WTC11 (cell line): ENCODE measurements around the gene SSR3. TPM values are rescaled to one million over a fixed set of nuclear protein-coding genes. Genes with fewer than 3 reads are reported as not detected.

ENCODE experiments used
- ATAC-seq: fragments of 200-7000 bp; cut with Tn5 transposase; 2 replicates; pipeline ENCODE4 v1.10.0; 2021; ENCODE audit warnings: mild to moderate bottlenecking, moderate library complexity
- CTCF ChIA-PET: fragments of 300-600 bp; sonication (Branson Sonifier 250); formaldehyde crosslinking; loops from one replicate; lab custom pipeline; 2021; ENCODE audit warnings: antibody characterized with exemption; lab: Charles Lee
- POLR2A ChIA-PET: fragments of 350-600 bp; sonication (Branson Sonifier 250); formaldehyde crosslinking; loops from one replicate; lab custom pipeline; 2021; ENCODE audit warnings: antibody characterized with exemption; lab: Charles Lee
- DNase-seq: peaks from one replicate; pipeline ENCODE4 v3.0.0; 2021; ENCODE audit warnings: low spot score
- H3K27ac Mint-ChIP-seq: 2 replicates; pipeline ENCODE4 v1.8.0; 2021; ENCODE audit warnings: mixed read lengths
- H3K27me3 Mint-ChIP-seq: 2 replicates; pipeline ENCODE4 v1.8.0; 2021; ENCODE audit warnings: low read depth, mild to moderate bottlenecking, moderate library complexity, mixed read lengths
- H3K36me3 Mint-ChIP-seq: 2 replicates; pipeline ENCODE4 v1.8.0; 2021; ENCODE audit warnings: mixed read lengths
- H3K4me1 Mint-ChIP-seq: 2 replicates; pipeline ENCODE4 v1.8.0; 2022; ENCODE audit warnings: mixed read lengths
- H3K4me3 Mint-ChIP-seq: 2 replicates; pipeline ENCODE4 v1.8.0; 2021; ENCODE audit warnings: mild to moderate bottlenecking, moderate library complexity, mixed read lengths
- H3K9me3 Mint-ChIP-seq: 2 replicates; pipeline ENCODE4 v1.8.0; 2021; ENCODE audit warnings: mixed read lengths
- ATF1 ChIP-seq: sonication (generic); formaldehyde crosslinking; IDR thresholded peaks from 2 replicates; pipeline ENCODE4 v1.8.1; 2023; ENCODE audit warnings: mild to moderate bottlenecking, moderate library complexity, missing genetic modification reagents
- ATF2 ChIP-seq: sonication (generic); formaldehyde crosslinking; IDR thresholded peaks from 2 replicates; pipeline ENCODE4 v1.8.1; 2022; ENCODE audit warnings: low read depth, missing genetic modification reagents, borderline replicate concordance
- CREB1 ChIP-seq: sonication (generic); formaldehyde crosslinking; IDR thresholded peaks from 2 replicates; pipeline ENCODE4 v1.8.0; 2023; ENCODE audit warnings: mild to moderate bottlenecking, missing genetic modification reagents
- E2F5 ChIP-seq: sonication (generic); formaldehyde crosslinking; IDR thresholded peaks from 2 replicates; pipeline ENCODE4 v1.8.1; 2022; ENCODE audit warnings: mild to moderate bottlenecking, moderate library complexity, missing genetic modification reagents
- FOXP1 ChIP-seq: sonication (generic); formaldehyde crosslinking; IDR thresholded peaks from 2 replicates; pipeline ENCODE4 v1.8.0; 2022; ENCODE audit warnings: missing genetic modification reagents, mild to moderate bottlenecking, moderate library complexity, borderline replicate concordance
- HMGA2 ChIP-seq: fragments of 250-450 bp; sonication (Bioruptor Pico); IDR thresholded peaks from 2 replicates; pipeline ENCODE4 v1.4.0; 2021; ENCODE audit warnings: mild to moderate bottlenecking, moderate library complexity
- JAZF1 ChIP-seq: fragments of 250-450 bp; sonication (Bioruptor Pico); IDR thresholded peaks from 2 replicates; pipeline ENCODE4 v1.9.0; 2021; ENCODE audit warnings: moderate library complexity, mild to moderate bottlenecking, inconsistent platforms
- JUN ChIP-seq: sonication (generic); formaldehyde crosslinking; IDR thresholded peaks from 2 replicates; pipeline ENCODE4 v1.8.0; 2023; ENCODE audit warnings: mild to moderate bottlenecking, missing genetic modification reagents
- MAX ChIP-seq: sonication (generic); formaldehyde crosslinking; IDR thresholded peaks from 2 replicates; pipeline ENCODE4 v1.8.0; 2022; ENCODE audit warnings: mild to moderate bottlenecking, missing genetic modification reagents
- NFYB ChIP-seq: sonication (generic); formaldehyde crosslinking; conservative IDR thresholded peaks from 2 replicates; pipeline ENCODE4 v1.8.0; 2022; ENCODE audit warnings: low read depth, missing genetic modification reagents
- NR1H2 ChIP-seq: sonication (generic); formaldehyde crosslinking; IDR thresholded peaks from 2 replicates; pipeline ENCODE4 v1.9.0; 2021; ENCODE audit warnings: mild to moderate bottlenecking, moderate library complexity, missing genetic modification reagents
- TEAD4 ChIP-seq: sonication (generic); formaldehyde crosslinking; IDR thresholded peaks from 2 replicates; pipeline ENCODE4 v1.8.0; 2022; ENCODE audit warnings: mild to moderate bottlenecking, missing genetic modification reagents
- ZNF423 ChIP-seq: fragments of 250-450 bp; sonication (Bioruptor Pico); IDR thresholded peaks from 2 replicates; pipeline ENCODE4 v2.1.2; 2022; ENCODE audit warnings: mild to moderate bottlenecking, moderate library complexity
- total RNA-seq: library from RNA; stranded (reverse); gene quantifications from 3 replicates; pipeline ENCODE4 v1.2.3, GENCODE V29; 2021
- TF ChIP-seq, protein P1 (sequence below): sonication (generic); formaldehyde crosslinking; IDR thresholded peaks from 2 replicates; pipeline ENCODE4 v1.8.1; 2023; ENCODE audit warnings: mild to moderate bottlenecking, moderate library complexity, missing genetic modification reagents
- TF ChIP-seq, protein P2 (sequence below): sonication (generic); formaldehyde crosslinking; IDR thresholded peaks from 2 replicates; pipeline ENCODE4 v1.8.1; 2022; ENCODE audit warnings: missing genetic modification reagents, borderline replicate concordance
- TF ChIP-seq, protein P3 (sequence below): sonication (generic); formaldehyde crosslinking; IDR thresholded peaks from 2 replicates; pipeline ENCODE4 v1.8.1; 2023; ENCODE audit warnings: mild to moderate bottlenecking, missing genetic modification reagents
- TF ChIP-seq, protein P4 (sequence below): fragments of 250-450 bp; sonication (Bioruptor Pico); IDR thresholded peaks from 2 replicates; pipeline ENCODE4 v1.9.0; 2021; ENCODE audit warnings: moderate library complexity, mild to moderate bottlenecking, inconsistent platforms, borderline replicate concordance
- TF ChIP-seq, protein P5 (sequence below): sonication (generic); formaldehyde crosslinking; IDR thresholded peaks from 2 replicates; pipeline ENCODE4 v1.8.0; 2022; ENCODE audit warnings: mild to moderate bottlenecking, missing genetic modification reagents

The SSR3 gene
- total RNA-seq, 1 experiment from 2014 or later, result 162 TPM

DNA sequence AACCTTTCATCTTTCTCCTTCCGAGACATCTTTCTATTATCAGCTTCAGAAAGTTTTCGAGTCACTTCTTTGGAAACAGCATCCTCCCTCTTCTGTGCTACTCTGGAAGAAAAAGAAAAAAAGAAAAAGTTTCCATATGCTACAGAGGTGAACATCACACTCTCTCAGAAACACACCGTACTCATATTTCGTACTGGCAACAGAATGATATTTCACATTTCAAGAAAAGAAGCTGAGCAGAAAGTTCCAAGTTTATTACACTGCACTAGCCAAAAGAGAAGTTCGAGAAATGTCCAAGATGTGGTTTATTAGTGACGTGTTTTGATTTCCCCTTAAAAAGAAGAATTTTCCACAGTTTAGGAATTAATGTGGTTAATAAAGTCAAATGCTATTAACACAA, 6.0 kb downstream of the SSR3 start:
- Mint-ChIP-seq H3K27ac (no peak overlapping the region), H3K4me1 (peaks cover 16% of the 10 kb centered on the region), H3K4me3 (no peak overlapping the region), H3K27me3 (no peaks in the 10 kb centered on the region), H3K36me3 (peaks cover 80% of the 10 kb centered on the region), H3K9me3 (no peaks in the 10 kb centered on the region)
- POLR2A ChIA-PET, result no interaction called here
- ATAC-seq (no peak), DNase-seq (no peak)
- TF ChIP-seq HMGA2 (CRISPR knock-in tag) (no peak), MAX (CRISPR knock-in tag) (no peak), TEAD4 (no peak)
- TF ChIP-seq, protein P1, sequence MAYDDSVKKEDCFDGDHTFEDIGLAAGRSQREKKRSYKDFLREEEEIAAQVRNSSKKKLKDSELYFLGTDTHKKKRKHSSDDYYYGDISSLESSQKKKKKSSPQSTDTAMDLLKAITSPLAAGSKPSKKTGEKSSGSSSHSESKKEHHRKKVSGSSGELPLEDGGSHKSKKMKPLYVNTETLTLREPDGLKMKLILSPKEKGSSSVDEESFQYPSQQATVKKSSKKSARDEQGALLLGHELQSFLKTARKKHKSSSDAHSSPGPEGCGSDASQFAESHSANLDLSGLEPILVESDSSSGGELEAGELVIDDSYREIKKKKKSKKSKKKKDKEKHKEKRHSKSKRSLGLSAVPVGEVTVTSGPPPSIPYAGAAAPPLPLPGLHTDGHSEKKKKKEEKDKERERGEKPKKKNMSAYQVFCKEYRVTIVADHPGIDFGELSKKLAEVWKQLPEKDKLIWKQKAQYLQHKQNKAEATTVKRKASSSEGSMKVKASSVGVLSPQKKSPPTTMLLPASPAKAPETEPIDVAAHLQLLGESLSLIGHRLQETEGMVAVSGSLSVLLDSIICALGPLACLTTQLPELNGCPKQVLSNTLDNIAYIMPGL (CRISPR knock-in tag), result no peak
- TF ChIP-seq, protein P2, sequence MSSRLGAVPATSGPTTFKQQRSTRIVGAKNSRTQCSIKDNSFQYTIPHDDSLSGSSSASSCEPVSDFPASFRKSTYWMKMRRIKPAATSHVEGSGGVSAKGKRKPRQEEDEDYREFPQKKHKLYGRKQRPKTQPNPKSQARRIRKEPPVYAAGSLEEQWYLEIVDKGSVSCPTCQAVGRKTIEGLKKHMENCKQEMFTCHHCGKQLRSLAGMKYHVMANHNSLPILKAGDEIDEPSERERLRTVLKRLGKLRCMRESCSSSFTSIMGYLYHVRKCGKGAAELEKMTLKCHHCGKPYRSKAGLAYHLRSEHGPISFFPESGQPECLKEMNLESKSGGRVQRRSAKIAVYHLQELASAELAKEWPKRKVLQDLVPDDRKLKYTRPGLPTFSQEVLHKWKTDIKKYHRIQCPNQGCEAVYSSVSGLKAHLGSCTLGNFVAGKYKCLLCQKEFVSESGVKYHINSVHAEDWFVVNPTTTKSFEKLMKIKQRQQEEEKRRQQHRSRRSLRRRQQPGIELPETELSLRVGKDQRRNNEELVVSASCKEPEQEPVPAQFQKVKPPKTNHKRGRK (CRISPR knock-in tag), result no peak
- TF ChIP-seq, protein P3, sequence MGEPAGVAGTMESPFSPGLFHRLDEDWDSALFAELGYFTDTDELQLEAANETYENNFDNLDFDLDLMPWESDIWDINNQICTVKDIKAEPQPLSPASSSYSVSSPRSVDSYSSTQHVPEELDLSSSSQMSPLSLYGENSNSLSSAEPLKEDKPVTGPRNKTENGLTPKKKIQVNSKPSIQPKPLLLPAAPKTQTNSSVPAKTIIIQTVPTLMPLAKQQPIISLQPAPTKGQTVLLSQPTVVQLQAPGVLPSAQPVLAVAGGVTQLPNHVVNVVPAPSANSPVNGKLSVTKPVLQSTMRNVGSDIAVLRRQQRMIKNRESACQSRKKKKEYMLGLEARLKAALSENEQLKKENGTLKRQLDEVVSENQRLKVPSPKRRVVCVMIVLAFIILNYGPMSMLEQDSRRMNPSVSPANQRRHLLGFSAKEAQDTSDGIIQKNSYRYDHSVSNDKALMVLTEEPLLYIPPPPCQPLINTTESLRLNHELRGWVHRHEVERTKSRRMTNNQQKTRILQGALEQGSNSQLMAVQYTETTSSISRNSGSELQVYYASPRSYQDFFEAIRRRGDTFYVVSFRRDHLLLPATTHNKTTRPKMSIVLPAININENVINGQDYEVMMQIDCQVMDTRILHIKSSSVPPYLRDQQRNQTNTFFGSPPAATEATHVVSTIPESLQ (CRISPR knock-in tag), result no peak
- TF ChIP-seq, protein P4, sequence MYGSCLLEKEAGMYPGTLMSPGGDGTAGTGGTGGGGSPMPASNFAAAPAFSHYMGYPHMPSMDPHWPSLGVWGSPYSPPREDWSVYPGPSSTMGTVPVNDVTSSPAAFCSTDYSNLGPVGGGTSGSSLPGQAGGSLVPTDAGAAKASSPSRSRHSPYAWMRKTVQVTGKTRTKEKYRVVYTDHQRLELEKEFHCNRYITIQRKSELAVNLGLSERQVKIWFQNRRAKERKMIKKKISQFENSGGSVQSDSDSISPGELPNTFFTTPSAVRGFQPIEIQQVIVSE, result no peak
- CTCF ChIA-PET, result no interaction called here

- peaks cover 9% of the 10 kb centered on the region for H3K4me1 Mint-ChIP-seq
- peaks cover 82% of the 10 kb centered on the region for H3K36me3 Mint-ChIP-seq
- H3K4me3 Mint-ChIP-seq, result no peak overlapping the region
- DNase-seq (no peak), ATAC-seq (no peak)
- POLR2A ChIA-PET, result no interaction called here
- CTCF ChIA-PET, result interaction anchor here (0.9 kb wide), 1 partner anchor 98 kb away, joined by 3 read pairs; no protein-coding TSS in a partner anchor
- H3K9me3 Mint-ChIP-seq, result no peaks in the 10 kb centered on the region
- H3K27ac Mint-ChIP-seq, result no peak overlapping the region
- H3K27me3 Mint-ChIP-seq, result no peaks in the 10 kb centered on the region
- TF ChIP-seq NFYB (CRISPR knock-in tag) (no peak), FOXP1 (no peak), ZNF423 (CRISPR knock-in tag) (no peak), NR1H2 (CRISPR knock-in tag) (no peak), ATF1 (CRISPR knock-in tag) (no peak), JUN (CRISPR knock-in tag) (no peak), E2F5 (CRISPR knock-in tag) (no peak), CREB1 (CRISPR knock-in tag) (no peak), JAZF1 (CRISPR knock-in tag) (no peak), ATF2 (CRISPR knock-in tag) (no peak)
- TF ChIP-seq, protein P2 (CRISPR knock-in tag), result no peak
- TF ChIP-seq, protein P5, sequence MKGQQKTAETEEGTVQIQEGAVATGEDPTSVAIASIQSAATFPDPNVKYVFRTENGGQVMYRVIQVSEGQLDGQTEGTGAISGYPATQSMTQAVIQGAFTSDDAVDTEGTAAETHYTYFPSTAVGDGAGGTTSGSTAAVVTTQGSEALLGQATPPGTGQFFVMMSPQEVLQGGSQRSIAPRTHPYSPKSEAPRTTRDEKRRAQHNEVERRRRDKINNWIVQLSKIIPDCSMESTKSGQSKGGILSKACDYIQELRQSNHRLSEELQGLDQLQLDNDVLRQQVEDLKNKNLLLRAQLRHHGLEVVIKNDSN (CRISPR knock-in tag), result no peak
- TF ChIP-seq, protein P3 (CRISPR knock-in tag), result no peak
Observed at GRCh38 chr3:156548041-156548687, 6.8 kb downstream of the SSR3 start.
